GM23338 (cell line): ENCODE data around the gene MARF1. TPM values are rescaled to one million over a fixed set of nuclear protein-coding genes. Genes with fewer than 3 reads are reported as not detected.

Experiments
- ATAC-seq: fragments of 200-7000 bp; cut with Tn5 transposase; 3 replicates; pipeline ENCODE4 v1.9.1; 2020
- DNase-seq: peaks from one replicate; pipeline ENCODE4 v3.0.0-alpha.2; 2015; ENCODE audit warnings: low spot score
- H2AFZ ChIP-seq: fragments of 200-600 bp; sonication (generic); 2 replicates; pipeline ENCODE4 v1.8.0; 2016; ENCODE audit warnings: antibody characterized with exemption, mild to moderate bottlenecking, moderate library complexity
- H3F3A ChIP-seq: fragments of 200-600 bp; sonication (generic); replicated peaks from 2 replicates; pipeline ENCODE4 v1.8.0; 2017; ENCODE audit warnings: antibody characterized with exemption, mixed run types, low read depth
- H3K27ac ChIP-seq: fragments of 200-600 bp; sonication (generic); 2 replicates; pipeline ENCODE4 v1.6.1; 2016; ENCODE audit warnings: low read depth
- H3K27me3 ChIP-seq: fragments of 200-600 bp; sonication (generic); 2 replicates; pipeline ENCODE4 v1.8.0; 2016; ENCODE audit warnings: mild to moderate bottlenecking, mixed run types, moderate library complexity; ENCODE audit not compliant: insufficient read depth
- H3K36me3 ChIP-seq: fragments of 200-600 bp; sonication (generic); 2 replicates; pipeline ENCODE4 v1.8.0; 2016; ENCODE audit warnings: mild to moderate bottlenecking; ENCODE audit not compliant: insufficient read depth
- H3K4me1 ChIP-seq: fragments of 200-600 bp; sonication (generic); 2 replicates; pipeline ENCODE4 v1.8.0; 2016; ENCODE audit warnings: mild to moderate bottlenecking, moderate library complexity; ENCODE audit not compliant: insufficient read depth
- H3K4me2 ChIP-seq: fragments of 200-600 bp; sonication (generic); 2 replicates; pipeline ENCODE4 v1.7.1; 2017; ENCODE audit warnings: mixed run types
- H3K4me3 ChIP-seq: fragments of 200-600 bp; sonication (generic); 2 replicates; pipeline ENCODE4 v1.6.1; 2016; ENCODE audit warnings: mixed run types
- H3K79me2 ChIP-seq: fragments of 200-600 bp; sonication (generic); replicated peaks from 2 replicates; pipeline ENCODE4 v1.8.0; 2017; ENCODE audit warnings: mild to moderate bottlenecking; ENCODE audit not compliant: insufficient read depth
- H3K9me2 ChIP-seq: fragments of 200-600 bp; sonication (generic); 2 replicates; pipeline ENCODE4 v1.8.0; 2017; ENCODE audit not compliant: insufficient read depth
- H4K20me1 ChIP-seq: fragments of 200-600 bp; sonication (generic); replicated peaks from 2 replicates; pipeline ENCODE4 v1.8.0; 2017; ENCODE audit warnings: mild to moderate bottlenecking; ENCODE audit not compliant: insufficient read depth
- H3K27ac Mint-ChIP-seq: 2 replicates; pipeline ENCODE4 v1.8.0; 2020; ENCODE audit warnings: inconsistent platforms, mild to moderate bottlenecking, moderate library complexity, mixed read lengths
- H3K27me3 Mint-ChIP-seq: 3 replicates; pipeline ENCODE4 v1.8.0; 2022; ENCODE audit warnings: low read depth, mild to moderate bottlenecking, moderate library complexity, mixed read lengths, inconsistent platforms; ENCODE audit not compliant: insufficient read depth, poor library complexity
- H3K36me3 Mint-ChIP-seq: 3 replicates; pipeline ENCODE4 v1.8.0; 2021; ENCODE audit warnings: low read depth, mild to moderate bottlenecking, inconsistent platforms, moderate library complexity, mixed read lengths
- H3K4me1 Mint-ChIP-seq: 3 replicates; pipeline ENCODE4 v1.8.0; 2020; ENCODE audit warnings: mild to moderate bottlenecking, inconsistent platforms, mixed read lengths
- H3K4me3 Mint-ChIP-seq: 3 replicates; pipeline ENCODE4 v1.8.0; 2021; ENCODE audit warnings: moderate library complexity, mild to moderate bottlenecking, inconsistent platforms, mixed read lengths
- H3K9me3 Mint-ChIP-seq: 3 replicates; pipeline ENCODE4 v1.8.0; 2020; ENCODE audit warnings: moderate library complexity, mild to moderate bottlenecking, inconsistent platforms, mixed read lengths
- CREB1 ChIP-seq: fragments of 250-450 bp; sonication (Bioruptor Pico); IDR thresholded peaks from 2 replicates; pipeline ENCODE4 v1.5.0; 2020; ENCODE audit warnings: low read depth, mild to moderate bottlenecking, moderate library complexity
- EZH2 ChIP-seq: fragments of 200-600 bp; sonication (generic); IDR thresholded peaks from one replicate; pipeline ENCODE4 v1.8.0; 2017; ENCODE audit warnings: antibody characterized with exemption, mild to moderate bottlenecking, low read depth; ENCODE audit not compliant: unreplicated experiment
- EZH2phosphoT487 ChIP-seq: fragments of 200-600 bp; sonication (generic); IDR thresholded peaks from one replicate; pipeline ENCODE4 v1.8.1; 2018; ENCODE audit warnings: antibody characterized with exemption; ENCODE audit not compliant: unreplicated experiment
- JUNB ChIP-seq: IDR thresholded peaks from one replicate; pipeline ENCODE4 v1.6.1; 2016; ENCODE audit warnings: antibody characterized with exemption; ENCODE audit not compliant: unreplicated experiment
- NANOG ChIP-seq: IDR thresholded peaks from 2 replicates; pipeline ENCODE4 v1.6.1; 2016; ENCODE audit warnings: antibody characterized with exemption, borderline replicate concordance
- POLR2AphosphoS5 ChIP-seq: IDR thresholded peaks from 2 replicates; pipeline ENCODE4 v1.6.1; 2016; ENCODE audit warnings: antibody characterized with exemption, low read depth
- STAT1 ChIP-seq: IDR thresholded peaks from one replicate; pipeline ENCODE4 v1.6.1; 2016; ENCODE audit warnings: antibody characterized with exemption; ENCODE audit not compliant: unreplicated experiment
- ZNF114 ChIP-seq: fragments of 250-450 bp; sonication (Bioruptor Pico); IDR thresholded peaks from 2 replicates; pipeline ENCODE4 v1.5.0; 2020; ENCODE audit warnings: mild to moderate bottlenecking, moderate library complexity
- ZNF331 ChIP-seq: fragments of 250-450 bp; sonication (Bioruptor Pico); IDR thresholded peaks from 2 replicates; pipeline ENCODE4 v1.5.0; 2020; ENCODE audit warnings: low read depth, mild to moderate bottlenecking, moderate library complexity
- polyA plus RNA-seq: library from polyadenylated mRNA; unstranded; fragments of >200 nt; fragmentation: Nextera tagmentation; extraction: Ambion mirVana; gene quantifications from 2 replicates; pipeline ENCODE4 v1.2.1, GENCODE V29; 2016
- total RNA-seq: library from RNA; depleted of rRNA; stranded (reverse); fragments of >200 nt; shearing (Covaris generic); gene quantifications from 2 replicates; pipeline ENCODE4 v1.2.3, GENCODE V29; 2014
- TF ChIP-seq, protein P1 (sequence below), 2 experiments: fragments of 200-600 bp in 1 of 2; sonication (generic) in 1 of 2; conservative IDR thresholded peaks; 2 replicates each; pipeline versions ENCODE4 v1.5.1 to v1.6.1; 2016 to 2017; ENCODE audit warnings: antibody characterized with exemption in 2 of 2, low read depth in 2 of 2, mild to moderate bottlenecking in 2 of 2, moderate library complexity in 1 of 2
- TF ChIP-seq, protein P2 (sequence below): IDR thresholded peaks from 2 replicates; pipeline ENCODE4 v1.6.1; 2016; ENCODE audit warnings: antibody characterized with exemption
- TF ChIP-seq, protein P3 (sequence below): fragments of 250-450 bp; sonication (Bioruptor Pico); IDR thresholded peaks from 2 replicates; pipeline ENCODE4 v1.5.0; 2020; ENCODE audit warnings: mild to moderate bottlenecking, moderate library complexity
- TF ChIP-seq, protein P4 (sequence below): IDR thresholded peaks from one replicate; pipeline ENCODE4 v1.6.1; 2018; ENCODE audit warnings: antibody characterized with exemption; ENCODE audit not compliant: unreplicated experiment

The MARF1 gene
- total and polyA plus RNA-seq, 2 experiments from 2014 or later, result 8.3 to 16.0 TPM

DNA sequence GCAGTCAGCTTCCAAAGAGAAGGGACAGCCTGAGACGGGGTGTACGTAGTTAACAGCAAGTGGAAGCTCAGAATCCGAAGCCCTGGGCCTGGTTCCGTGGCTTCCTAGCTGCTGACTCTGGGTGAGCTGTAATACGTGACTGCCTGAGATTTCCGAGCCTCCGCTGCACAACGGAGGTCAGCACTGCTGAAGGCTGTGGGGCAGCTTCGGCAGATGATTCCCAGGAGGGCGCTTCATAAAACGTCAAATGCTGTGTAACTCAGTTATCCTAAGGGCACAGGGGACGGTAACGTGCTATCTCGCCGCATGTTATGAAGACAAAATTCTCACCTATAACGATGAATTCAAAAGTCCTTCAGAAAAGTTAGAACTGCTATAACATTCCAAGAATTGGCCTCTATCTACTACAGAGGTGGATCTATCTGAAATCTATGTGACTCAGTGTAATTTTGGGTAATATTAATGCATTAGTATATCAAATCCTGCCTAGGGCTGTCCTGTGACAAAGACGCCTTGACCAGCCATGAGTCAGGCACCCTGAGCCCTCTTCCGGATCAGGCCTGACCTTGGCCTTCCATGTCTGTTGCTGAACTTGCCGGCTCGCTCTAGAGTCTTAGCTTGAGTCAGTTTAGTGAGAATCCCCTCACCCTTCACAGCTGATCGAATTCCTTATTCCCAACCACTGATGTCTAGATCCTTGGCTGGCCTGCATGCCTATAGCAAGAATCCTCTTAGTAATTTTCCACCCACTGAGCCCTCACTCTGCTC is 43.5 kb downstream of the MARF1 start:
- Histone ChIP-seq H3K9me2 (no peaks in the 10 kb centered on the region), H3K4me1 (no peaks in the 10 kb centered on the region), H3K27me3 (no peaks in the 10 kb centered on the region), H3K4me2 (no peak overlapping the region), H3K27ac (no peak overlapping the region), H3K4me3 (no peak overlapping the region), H3F3A (no peaks in the 10 kb centered on the region), H4K20me1 (peaks cover 27% of the 10 kb centered on the region), H3K79me2 (no peaks in the 10 kb centered on the region), H2AFZ (no peak overlapping the region), H3K36me3 (peaks cover 27% of the 10 kb centered on the region)
- Mint-ChIP-seq H3K27me3 (peaks cover 5% of the 10 kb centered on the region), H3K27ac (no peak overlapping the region), H3K4me1 (peaks cover 9% of the 10 kb centered on the region), H3K9me3 (no peaks in the 10 kb centered on the region), H3K4me3 (no peak overlapping the region), H3K36me3 (peaks cover 53% of the 10 kb centered on the region)
- no peak for TF ChIP-seq STAT1
- TF ChIP-seq EZH2, result no peak
- no peak for TF ChIP-seq ZNF331 (CRISPR knock-in tag)
- TF ChIP-seq, protein P1, sequence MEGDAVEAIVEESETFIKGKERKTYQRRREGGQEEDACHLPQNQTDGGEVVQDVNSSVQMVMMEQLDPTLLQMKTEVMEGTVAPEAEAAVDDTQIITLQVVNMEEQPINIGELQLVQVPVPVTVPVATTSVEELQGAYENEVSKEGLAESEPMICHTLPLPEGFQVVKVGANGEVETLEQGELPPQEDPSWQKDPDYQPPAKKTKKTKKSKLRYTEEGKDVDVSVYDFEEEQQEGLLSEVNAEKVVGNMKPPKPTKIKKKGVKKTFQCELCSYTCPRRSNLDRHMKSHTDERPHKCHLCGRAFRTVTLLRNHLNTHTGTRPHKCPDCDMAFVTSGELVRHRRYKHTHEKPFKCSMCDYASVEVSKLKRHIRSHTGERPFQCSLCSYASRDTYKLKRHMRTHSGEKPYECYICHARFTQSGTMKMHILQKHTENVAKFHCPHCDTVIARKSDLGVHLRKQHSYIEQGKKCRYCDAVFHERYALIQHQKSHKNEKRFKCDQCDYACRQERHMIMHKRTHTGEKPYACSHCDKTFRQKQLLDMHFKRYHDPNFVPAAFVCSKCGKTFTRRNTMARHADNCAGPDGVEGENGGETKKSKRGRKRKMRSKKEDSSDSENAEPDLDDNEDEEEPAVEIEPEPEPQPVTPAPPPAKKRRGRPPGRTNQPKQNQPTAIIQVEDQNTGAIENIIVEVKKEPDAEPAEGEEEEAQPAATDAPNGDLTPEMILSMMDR (conservative IDR thresholded peaks at IDR 0.05; ENCODE audit: low read depth in 2 of 2), result no peak
- no peak for TF ChIP-seq EZH2phosphoT487
- TF ChIP-seq, protein P2, sequence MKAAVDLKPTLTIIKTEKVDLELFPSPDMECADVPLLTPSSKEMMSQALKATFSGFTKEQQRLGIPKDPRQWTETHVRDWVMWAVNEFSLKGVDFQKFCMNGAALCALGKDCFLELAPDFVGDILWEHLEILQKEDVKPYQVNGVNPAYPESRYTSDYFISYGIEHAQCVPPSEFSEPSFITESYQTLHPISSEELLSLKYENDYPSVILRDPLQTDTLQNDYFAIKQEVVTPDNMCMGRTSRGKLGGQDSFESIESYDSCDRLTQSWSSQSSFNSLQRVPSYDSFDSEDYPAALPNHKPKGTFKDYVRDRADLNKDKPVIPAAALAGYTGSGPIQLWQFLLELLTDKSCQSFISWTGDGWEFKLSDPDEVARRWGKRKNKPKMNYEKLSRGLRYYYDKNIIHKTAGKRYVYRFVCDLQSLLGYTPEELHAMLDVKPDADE, result no peak
- TF ChIP-seq CREB1 (CRISPR knock-in tag), result no peak
- TF ChIP-seq, protein P3, sequence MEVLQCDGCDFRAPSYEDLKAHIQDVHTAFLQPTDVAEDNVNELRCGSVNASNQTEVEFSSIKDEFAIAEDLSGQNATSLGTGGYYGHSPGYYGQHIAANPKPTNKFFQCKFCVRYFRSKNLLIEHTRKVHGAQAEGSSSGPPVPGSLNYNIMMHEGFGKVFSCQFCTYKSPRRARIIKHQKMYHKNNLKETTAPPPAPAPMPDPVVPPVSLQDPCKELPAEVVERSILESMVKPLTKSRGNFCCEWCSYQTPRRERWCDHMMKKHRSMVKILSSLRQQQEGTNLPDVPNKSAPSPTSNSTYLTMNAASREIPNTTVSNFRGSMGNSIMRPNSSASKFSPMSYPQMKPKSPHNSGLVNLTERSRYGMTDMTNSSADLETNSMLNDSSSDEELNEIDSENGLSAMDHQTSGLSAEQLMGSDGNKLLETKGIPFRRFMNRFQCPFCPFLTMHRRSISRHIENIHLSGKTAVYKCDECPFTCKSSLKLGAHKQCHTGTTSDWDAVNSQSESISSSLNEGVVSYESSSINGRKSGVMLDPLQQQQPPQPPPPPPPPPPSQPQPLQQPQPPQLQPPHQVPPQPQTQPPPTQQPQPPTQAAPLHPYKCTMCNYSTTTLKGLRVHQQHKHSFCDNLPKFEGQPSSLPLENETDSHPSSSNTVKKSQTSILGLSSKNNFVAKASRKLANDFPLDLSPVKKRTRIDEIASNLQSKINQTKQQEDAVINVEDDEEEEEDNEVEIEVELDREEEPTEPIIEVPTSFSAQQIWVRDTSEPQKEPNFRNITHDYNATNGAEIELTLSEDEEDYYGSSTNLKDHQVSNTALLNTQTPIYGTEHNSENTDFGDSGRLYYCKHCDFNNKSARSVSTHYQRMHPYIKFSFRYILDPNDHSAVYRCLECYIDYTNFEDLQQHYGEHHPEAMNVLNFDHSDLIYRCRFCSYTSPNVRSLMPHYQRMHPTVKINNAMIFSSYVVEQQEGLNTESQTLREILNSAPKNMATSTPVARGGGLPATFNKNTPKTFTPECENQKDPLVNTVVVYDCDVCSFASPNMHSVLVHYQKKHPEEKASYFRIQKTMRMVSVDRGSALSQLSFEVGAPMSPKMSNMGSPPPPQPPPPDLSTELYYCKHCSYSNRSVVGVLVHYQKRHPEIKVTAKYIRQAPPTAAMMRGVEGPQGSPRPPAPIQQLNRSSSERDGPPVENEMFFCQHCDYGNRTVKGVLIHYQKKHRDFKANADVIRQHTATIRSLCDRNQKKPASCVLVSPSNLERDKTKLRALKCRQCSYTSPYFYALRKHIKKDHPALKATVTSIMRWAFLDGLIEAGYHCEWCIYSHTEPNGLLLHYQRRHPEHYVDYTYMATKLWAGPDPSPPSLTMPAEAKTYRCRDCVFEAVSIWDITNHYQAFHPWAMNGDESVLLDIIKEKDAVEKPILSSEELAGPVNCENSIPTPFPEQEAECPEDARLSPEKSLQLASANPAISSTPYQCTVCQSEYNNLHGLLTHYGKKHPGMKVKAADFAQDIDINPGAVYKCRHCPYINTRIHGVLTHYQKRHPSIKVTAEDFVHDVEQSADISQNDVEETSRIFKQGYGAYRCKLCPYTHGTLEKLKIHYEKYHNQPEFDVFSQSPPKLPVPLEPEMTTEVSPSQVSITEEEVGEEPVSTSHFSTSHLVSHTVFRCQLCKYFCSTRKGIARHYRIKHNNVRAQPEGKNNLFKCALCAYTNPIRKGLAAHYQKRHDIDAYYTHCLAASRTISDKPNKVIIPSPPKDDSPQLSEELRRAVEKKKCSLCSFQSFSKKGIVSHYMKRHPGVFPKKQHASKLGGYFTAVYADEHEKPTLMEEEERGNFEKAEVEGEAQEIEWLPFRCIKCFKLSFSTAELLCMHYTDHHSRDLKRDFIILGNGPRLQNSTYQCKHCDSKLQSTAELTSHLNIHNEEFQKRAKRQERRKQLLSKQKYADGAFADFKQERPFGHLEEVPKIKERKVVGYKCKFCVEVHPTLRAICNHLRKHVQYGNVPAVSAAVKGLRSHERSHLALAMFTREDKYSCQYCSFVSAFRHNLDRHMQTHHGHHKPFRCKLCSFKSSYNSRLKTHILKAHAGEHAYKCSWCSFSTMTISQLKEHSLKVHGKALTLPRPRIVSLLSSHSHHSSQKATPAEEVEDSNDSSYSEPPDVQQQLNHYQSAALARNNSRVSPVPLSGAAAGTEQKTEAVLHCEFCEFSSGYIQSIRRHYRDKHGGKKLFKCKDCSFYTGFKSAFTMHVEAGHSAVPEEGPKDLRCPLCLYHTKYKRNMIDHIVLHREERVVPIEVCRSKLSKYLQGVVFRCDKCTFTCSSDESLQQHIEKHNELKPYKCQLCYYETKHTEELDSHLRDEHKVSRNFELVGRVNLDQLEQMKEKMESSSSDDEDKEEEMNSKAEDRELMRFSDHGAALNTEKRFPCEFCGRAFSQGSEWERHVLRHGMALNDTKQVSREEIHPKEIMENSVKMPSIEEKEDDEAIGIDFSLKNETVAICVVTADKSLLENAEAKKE (CRISPR knock-in tag), result no peak
- TF ChIP-seq NANOG, result no peak
- no peak for TF ChIP-seq JUNB
- no peak for TF ChIP-seq ZNF114 (CRISPR knock-in tag)
- TF ChIP-seq, protein P4, sequence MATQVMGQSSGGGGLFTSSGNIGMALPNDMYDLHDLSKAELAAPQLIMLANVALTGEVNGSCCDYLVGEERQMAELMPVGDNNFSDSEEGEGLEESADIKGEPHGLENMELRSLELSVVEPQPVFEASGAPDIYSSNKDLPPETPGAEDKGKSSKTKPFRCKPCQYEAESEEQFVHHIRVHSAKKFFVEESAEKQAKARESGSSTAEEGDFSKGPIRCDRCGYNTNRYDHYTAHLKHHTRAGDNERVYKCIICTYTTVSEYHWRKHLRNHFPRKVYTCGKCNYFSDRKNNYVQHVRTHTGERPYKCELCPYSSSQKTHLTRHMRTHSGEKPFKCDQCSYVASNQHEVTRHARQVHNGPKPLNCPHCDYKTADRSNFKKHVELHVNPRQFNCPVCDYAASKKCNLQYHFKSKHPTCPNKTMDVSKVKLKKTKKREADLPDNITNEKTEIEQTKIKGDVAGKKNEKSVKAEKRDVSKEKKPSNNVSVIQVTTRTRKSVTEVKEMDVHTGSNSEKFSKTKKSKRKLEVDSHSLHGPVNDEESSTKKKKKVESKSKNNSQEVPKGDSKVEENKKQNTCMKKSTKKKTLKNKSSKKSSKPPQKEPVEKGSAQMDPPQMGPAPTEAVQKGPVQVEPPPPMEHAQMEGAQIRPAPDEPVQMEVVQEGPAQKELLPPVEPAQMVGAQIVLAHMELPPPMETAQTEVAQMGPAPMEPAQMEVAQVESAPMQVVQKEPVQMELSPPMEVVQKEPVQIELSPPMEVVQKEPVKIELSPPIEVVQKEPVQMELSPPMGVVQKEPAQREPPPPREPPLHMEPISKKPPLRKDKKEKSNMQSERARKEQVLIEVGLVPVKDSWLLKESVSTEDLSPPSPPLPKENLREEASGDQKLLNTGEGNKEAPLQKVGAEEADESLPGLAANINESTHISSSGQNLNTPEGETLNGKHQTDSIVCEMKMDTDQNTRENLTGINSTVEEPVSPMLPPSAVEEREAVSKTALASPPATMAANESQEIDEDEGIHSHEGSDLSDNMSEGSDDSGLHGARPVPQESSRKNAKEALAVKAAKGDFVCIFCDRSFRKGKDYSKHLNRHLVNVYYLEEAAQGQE, result no peak
- no peak for TF ChIP-seq POLR2AphosphoS5
- no peak for ATAC-seq
- no peak for DNase-seq
